Activated B cell treated with CpG ODN at 0.5 μM for 24 hours (primary cell): ENCODE data around the gene ANKS1B. TPM values are rescaled to one million over a fixed set of nuclear protein-coding genes. Genes with fewer than 3 reads are reported as not detected.

Source experiments
- ATAC-seq: fragments of 200-7000 bp; cut with Tn5 transposase; one replicate; pipeline ENCODE4 v1.10.0; 2021; ENCODE audit warnings: low read depth, mild to moderate bottlenecking, moderate library complexity
- CTCF ChIA-PET: fragments of 350-600 bp; sonication (Branson Sonifier 250); formaldehyde crosslinking; loops from one replicate; lab custom pipeline; 2021; ENCODE audit warnings: antibody characterized with exemption; lab: Charles Lee
- POLR2A ChIA-PET: fragments of 350-600 bp; sonication (Branson Sonifier 250); formaldehyde crosslinking; loops from one replicate; lab custom pipeline; 2021; ENCODE audit warnings: antibody characterized with exemption; lab: Charles Lee
- DNase-seq: peaks from one replicate; pipeline ENCODE4 v3.0.0; 2022
- H3K27ac Mint-ChIP-seq: one replicate; pipeline ENCODE4 v1.8.0; 2020; ENCODE audit warnings: mixed read lengths
- H3K27me3 Mint-ChIP-seq: one replicate; pipeline ENCODE4 v1.8.0; 2021; ENCODE audit warnings: mixed read lengths
- H3K36me3 Mint-ChIP-seq: one replicate; pipeline ENCODE4 v1.8.0; 2021; ENCODE audit warnings: low read depth, mixed read lengths
- H3K4me1 Mint-ChIP-seq: one replicate; pipeline ENCODE4 v1.8.0; 2021; ENCODE audit warnings: mixed read lengths
- H3K4me3 Mint-ChIP-seq: one replicate; pipeline ENCODE4 v1.8.0; 2020; ENCODE audit warnings: mild to moderate bottlenecking, mixed read lengths
- H3K9me3 Mint-ChIP-seq: one replicate; pipeline ENCODE4 v1.8.0; 2020; ENCODE audit warnings: mixed read lengths
- intact Hi-C: fragments of 100-400 bp; cut with micrococcal nuclease; formaldehyde crosslinking; loops from one replicate; pipeline ENCODE4 v1.15.1; 2024
- total RNA-seq: library from RNA; stranded (reverse); gene quantifications from 2 replicates; pipeline ENCODE4 v1.2.3, GENCODE V29; 2022
- TF ChIP-seq, protein P1 (sequence below): fragments of 200-600 bp; IDR thresholded peaks from one replicate; pipeline ENCODE4 v1.8.0; 2022; ENCODE audit warnings: antibody characterized with exemption, mild to moderate bottlenecking

Gene ANKS1B
- total RNA-seq, 1 donor from 2014 or later, result not detected

DNA sequence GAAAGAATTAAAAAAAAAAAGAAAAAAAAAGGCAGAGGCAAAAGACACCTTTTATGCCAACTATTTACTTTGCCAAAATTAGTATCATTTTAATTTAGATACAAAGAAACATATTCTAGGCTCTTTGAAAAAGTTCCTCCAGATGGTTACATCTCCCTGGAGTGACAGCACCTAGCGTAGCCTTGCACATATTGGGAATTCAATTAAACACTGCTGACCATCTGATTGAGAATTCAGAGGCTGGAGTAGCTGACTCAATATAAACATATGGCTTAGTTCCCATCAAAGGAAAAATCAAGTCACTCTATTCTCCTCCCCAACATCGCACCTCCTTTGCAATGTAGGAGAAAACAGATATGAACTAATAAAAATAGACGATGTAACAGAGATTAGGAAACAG is 36.4 kb downstream of the ANKS1B start:
- Mint-ChIP-seq H3K27ac (no peak overlapping the region), H3K36me3 (no peaks in the 10 kb centered on the region), H3K9me3 (no peaks in the 10 kb centered on the region), H3K4me3 (no peak overlapping the region), H3K27me3 (no peaks in the 10 kb centered on the region), H3K4me1 (no peaks in the 10 kb centered on the region)
- no peak for DNase-seq
- ChIA-PET CTCF (no interaction called here), POLR2A (no interaction called here)
- TF ChIP-seq, protein P1, sequence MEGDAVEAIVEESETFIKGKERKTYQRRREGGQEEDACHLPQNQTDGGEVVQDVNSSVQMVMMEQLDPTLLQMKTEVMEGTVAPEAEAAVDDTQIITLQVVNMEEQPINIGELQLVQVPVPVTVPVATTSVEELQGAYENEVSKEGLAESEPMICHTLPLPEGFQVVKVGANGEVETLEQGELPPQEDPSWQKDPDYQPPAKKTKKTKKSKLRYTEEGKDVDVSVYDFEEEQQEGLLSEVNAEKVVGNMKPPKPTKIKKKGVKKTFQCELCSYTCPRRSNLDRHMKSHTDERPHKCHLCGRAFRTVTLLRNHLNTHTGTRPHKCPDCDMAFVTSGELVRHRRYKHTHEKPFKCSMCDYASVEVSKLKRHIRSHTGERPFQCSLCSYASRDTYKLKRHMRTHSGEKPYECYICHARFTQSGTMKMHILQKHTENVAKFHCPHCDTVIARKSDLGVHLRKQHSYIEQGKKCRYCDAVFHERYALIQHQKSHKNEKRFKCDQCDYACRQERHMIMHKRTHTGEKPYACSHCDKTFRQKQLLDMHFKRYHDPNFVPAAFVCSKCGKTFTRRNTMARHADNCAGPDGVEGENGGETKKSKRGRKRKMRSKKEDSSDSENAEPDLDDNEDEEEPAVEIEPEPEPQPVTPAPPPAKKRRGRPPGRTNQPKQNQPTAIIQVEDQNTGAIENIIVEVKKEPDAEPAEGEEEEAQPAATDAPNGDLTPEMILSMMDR, result no peak
- ATAC-seq, result no peak
- intact Hi-C loops, result no loop called here

DNA sequence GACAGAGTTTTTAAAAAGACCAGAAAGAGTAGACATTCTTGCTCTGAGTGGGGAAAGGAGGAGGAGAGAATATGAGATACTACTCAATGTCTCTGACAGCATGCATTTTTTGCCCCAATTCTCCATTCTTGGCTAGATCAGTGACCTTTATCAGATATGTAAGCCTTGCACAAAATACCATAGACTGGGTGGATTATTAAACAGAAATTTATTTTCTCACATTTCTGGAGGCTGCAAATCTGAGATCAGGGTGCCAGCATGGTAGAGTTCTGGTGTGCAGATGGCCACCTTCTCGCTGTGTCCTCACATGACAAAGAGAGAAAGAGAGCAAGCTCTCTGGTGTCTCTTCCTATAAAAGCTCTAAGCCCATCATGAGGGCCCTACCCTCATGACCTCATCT is 38.6 kb downstream of the ANKS1B start:
- H3K27me3 Mint-ChIP-seq, result no peaks in the 10 kb centered on the region
- CTCF ChIA-PET, result no interaction called here
- no peaks in the 10 kb centered on the region for H3K36me3 Mint-ChIP-seq
- TF ChIP-seq, protein P1, result no peak
- intact Hi-C loops, result no loop called here
- DNase-seq (no peak), ATAC-seq (no peak)
- POLR2A ChIA-PET, result no interaction called here
- no peak overlapping the region for H3K27ac Mint-ChIP-seq
- H3K9me3 Mint-ChIP-seq, result no peaks in the 10 kb centered on the region
- no peak overlapping the region for H3K4me3 Mint-ChIP-seq
- H3K4me1 Mint-ChIP-seq, result no peaks in the 10 kb centered on the region

DNA sequence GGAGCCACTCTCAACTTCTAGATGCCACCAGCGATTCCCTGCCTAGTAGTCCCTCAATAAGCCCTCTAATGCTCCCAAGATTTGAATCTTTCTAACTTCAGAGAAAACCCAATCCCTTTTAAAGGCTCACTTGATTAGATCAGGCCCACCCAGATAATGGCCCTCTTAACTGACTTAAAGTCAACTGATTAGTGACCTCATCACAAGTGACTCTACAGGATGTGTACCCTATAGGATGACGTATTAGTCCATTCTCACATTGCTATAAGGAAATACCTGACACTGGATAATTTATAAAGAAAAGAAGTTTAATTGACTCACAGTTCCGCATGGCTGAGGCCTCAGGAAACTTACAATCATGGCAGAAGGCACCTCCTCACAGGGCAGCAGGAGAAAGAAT is 49.1 kb downstream of the ANKS1B start:
- Mint-ChIP-seq H3K4me3 (no peak overlapping the region), H3K36me3 (no peaks in the 10 kb centered on the region), H3K4me1 (no peaks in the 10 kb centered on the region), H3K27ac (no peak overlapping the region), H3K9me3 (no peaks in the 10 kb centered on the region), H3K27me3 (no peaks in the 10 kb centered on the region)
- DNase-seq (no peak), ATAC-seq (no peak)
- TF ChIP-seq, protein P1, result no peak
- ChIA-PET CTCF (no interaction called here), POLR2A (no interaction called here)
- intact Hi-C loops, result no loop called here

DNA sequence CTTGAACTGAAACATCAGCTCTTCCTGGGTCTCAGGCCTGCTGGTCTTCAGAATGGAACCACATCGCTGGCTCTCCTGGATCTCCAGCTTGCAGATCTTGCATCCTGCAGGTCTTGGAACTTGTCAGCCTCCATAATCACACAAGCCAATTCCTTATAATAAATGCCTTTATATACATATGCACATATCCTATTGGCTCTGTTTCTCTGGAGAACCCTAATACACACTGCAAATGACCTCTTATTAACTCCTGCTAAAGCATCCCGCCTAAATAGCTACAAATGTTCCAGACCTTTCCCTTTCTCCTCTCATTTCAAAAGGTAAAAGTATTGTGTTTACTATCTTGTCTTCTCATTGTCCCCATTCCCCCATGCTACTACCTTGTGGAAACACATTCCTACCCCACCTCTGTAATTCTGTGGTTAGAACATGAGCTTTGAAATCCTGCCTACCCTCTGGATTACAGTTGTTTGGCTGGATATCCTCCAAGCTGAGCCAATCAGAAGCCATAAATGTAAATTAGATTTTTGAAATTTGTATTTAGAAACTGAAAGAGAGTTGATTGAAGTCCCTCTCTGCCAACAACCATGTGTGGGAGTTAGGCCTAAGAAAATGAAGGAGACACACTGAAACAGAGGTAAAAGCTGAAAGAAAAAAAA is 58.1 kb downstream of the ANKS1B start:
- H3K27me3 Mint-ChIP-seq, result no peaks in the 10 kb centered on the region
- H3K36me3 Mint-ChIP-seq, result no peaks in the 10 kb centered on the region
- intact Hi-C loops, result no loop called here
- H3K4me1 Mint-ChIP-seq, result no peaks in the 10 kb centered on the region
- ATAC-seq, result no peak
- no peaks in the 10 kb centered on the region for H3K9me3 Mint-ChIP-seq
- POLR2A ChIA-PET, result no interaction called here
- TF ChIP-seq, protein P1, result no peak
- no peak overlapping the region for H3K27ac Mint-ChIP-seq
- no peak overlapping the region for H3K4me3 Mint-ChIP-seq
- no peak for DNase-seq
- CTCF ChIA-PET, result no interaction called here

DNA sequence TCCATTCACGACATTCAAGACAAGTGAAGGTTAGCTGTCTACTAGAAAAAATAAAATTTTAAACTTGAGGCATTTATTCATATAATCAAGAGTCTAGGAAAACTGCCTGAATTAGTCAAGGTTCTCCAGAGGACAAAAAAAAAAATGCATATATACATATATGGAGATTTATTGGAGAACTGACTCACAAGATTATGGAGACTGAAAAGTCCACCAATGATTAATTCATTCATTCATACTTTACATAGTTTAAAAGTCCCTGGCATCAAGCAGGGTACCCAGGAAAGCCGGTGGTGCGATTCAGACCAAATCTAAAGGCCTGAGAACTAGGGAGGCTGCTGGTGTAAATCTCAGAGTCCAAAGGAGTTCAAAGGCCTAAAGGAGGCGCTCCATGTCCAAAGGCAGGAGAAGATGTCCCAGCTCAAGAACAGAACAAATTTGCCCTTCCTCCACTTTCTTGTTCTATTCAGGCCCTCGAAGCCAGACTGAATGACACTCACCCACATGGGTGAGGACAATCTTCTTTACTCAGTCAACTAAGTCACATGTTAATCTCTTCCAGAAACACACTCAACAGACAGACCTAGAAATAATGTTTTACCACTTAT is 64.3 kb downstream of the ANKS1B start:
- TF ChIP-seq, protein P1, result no peak
- Mint-ChIP-seq H3K9me3 (peaks cover 3% of the 10 kb centered on the region), H3K27ac (no peak overlapping the region), H3K36me3 (no peaks in the 10 kb centered on the region), H3K27me3 (no peaks in the 10 kb centered on the region), H3K4me1 (no peaks in the 10 kb centered on the region), H3K4me3 (no peak overlapping the region)
- ATAC-seq (no peak), DNase-seq (no peak)
- ChIA-PET POLR2A (no interaction called here), CTCF (no interaction called here)
- intact Hi-C loops, result no loop called here
